HG03175 (cell line): ENCODE data around the gene RARA.
"Not testable (repeated sequence)": the region's sequence is repeated elsewhere in the genome, so short reads cannot be mapped to it uniquely, and the experiment has no call there.

ENCODE experiments used
- ATAC-seq: cut with Tn5 transposase; IDR thresholded peaks from one replicate; pipeline ENCODE4 v1.9.1; 2021; ENCODE audit warnings: mild to moderate bottlenecking, moderate library complexity; ENCODE audit not compliant: unreplicated experiment

RARA gene

GRCh38 chr17:40355804-40356758 is 47.1 kb downstream of the RARA start:
- ATAC-seq, result no peak

- no peak for ATAC-seq
These were observed 48.3 kb downstream of the RARA start for GRCh38 chr17:40356990-40357881.

GRCh38 chr17:40358323-40359038 is 49.5 kb downstream of the RARA start:
- no peak for ATAC-seq

- ATAC-seq, result no peak
These were observed 51.1 kb downstream of the RARA start for GRCh38 chr17:40360091-40360490.

- no peak for ATAC-seq
These were observed 52.3 kb downstream of the RARA start for GRCh38 chr17:40361063-40361924.

GRCh38 chr17:40361925-40362695 is 53.1 kb downstream of the RARA start:
- ATAC-seq, result peak; percentile 12

GRCh38 chr17:40362696-40363110 is 53.7 kb downstream of the RARA start:
- peak; percentile 75 for ATAC-seq

GRCh38 chr17:40363111-40363827 is 54.3 kb downstream of the RARA start:
- peak; percentile 16 for ATAC-seq

GRCh38 chr17:40364121-40364861 is 55.3 kb downstream of the RARA start, which contains the start of gene GJD3:
Gene GJD3 (minus strand): TSS chr17:40364737. CDS start chr17:40363815, 922 bp downstream.
- ATAC-seq, result no peak

GRCh38 chr17:40364906-40365305 is 55.9 kb downstream of the RARA start:
- ATAC-seq, result no peak

GRCh38 chr17:40366076-40366860 is 57.3 kb downstream of the RARA start:
- no peak for ATAC-seq

- no peak for ATAC-seq
These were observed 58.0 kb downstream of the RARA start for GRCh38 chr17:40366861-40367518.

GRCh38 chr17:40367728-40368127 is 58.7 kb downstream of the RARA start:
- not testable (repeated sequence) for ATAC-seq

GRCh38 chr17:40369923-40370322 is 60.9 kb downstream of the RARA start:
- ATAC-seq, result no peak

GRCh38 chr17:40371261-40371929 is 62.4 kb downstream of the RARA start:
- no peak for ATAC-seq

- no peak for ATAC-seq
These were observed 63.1 kb downstream of the RARA start for GRCh38 chr17:40372031-40372430.
